HG02759 (cell line): ENCODE measurements around the gene SERGEF.

Experiments used
- ATAC-seq: cut with Tn5 transposase; IDR thresholded peaks from one replicate; pipeline ENCODE4 v1.9.1; 2021; ENCODE audit warnings: mild to moderate bottlenecking, moderate library complexity; ENCODE audit not compliant: unreplicated experiment

SERGEF gene

GRCh38 chr11:18012906-18013781 lies at the start of gene SERGEF:
Gene SERGEF, minus strand, starts transcription at chr11:18013047. Its CDS starts 37 bp downstream, at chr11:18013010.
- ATAC-seq: peak; percentile 96

- ATAC-seq: no peak
Observed at GRCh38 chr11:18061351-18061750, 48.5 kb upstream of the SERGEF start.

GRCh38 chr11:18056561-18057181 lies 43.8 kb upstream of the SERGEF start:
- no peak for ATAC-seq

GRCh38 chr11:18054511-18055103 lies 41.8 kb upstream of the SERGEF start:
- ATAC-seq: no peak

- no peak for ATAC-seq
Observed at GRCh38 chr11:18050848-18051247, 38.0 kb upstream of the SERGEF start.

- ATAC-seq: no peak
Observed at GRCh38 chr11:18046116-18046777, 33.4 kb upstream of the SERGEF start, which contains the start of gene TPH1. Gene TPH1, minus strand, starts transcription at chr11:18046269. Its CDS starts 5,507 bp downstream, at chr11:18040762.

GRCh38 chr11:18036456-18036855 lies 23.6 kb upstream of the SERGEF start:
- ATAC-seq: no peak

- no peak for ATAC-seq
Observed at GRCh38 chr11:18027475-18027874, 14.6 kb upstream of the SERGEF start.

- ATAC-seq: no peak
Observed at GRCh38 chr11:18022419-18022818, 9.6 kb upstream of the SERGEF start.

GRCh38 chr11:18019650-18020049 lies 6.8 kb upstream of the SERGEF start:
- no peak for ATAC-seq

- no peak for ATAC-seq
Observed at GRCh38 chr11:18016789-18017188, 3.9 kb upstream of the SERGEF start.

- ATAC-seq: no peak
Observed at GRCh38 chr11:18014876-18015275, 2.0 kb upstream of the SERGEF start.

- ATAC-seq: no peak
Observed at GRCh38 chr11:18013790-18014507, 1.1 kb upstream of the SERGEF start.

GRCh38 chr11:18012122-18012905 lies 533 bp downstream of the SERGEF start:
- no peak for ATAC-seq

GRCh38 chr11:18011633-18012032 lies 1.2 kb downstream of the SERGEF start:
- ATAC-seq: no peak

- ATAC-seq: no peak
Observed at GRCh38 chr11:18010977-18011586, 1.8 kb downstream of the SERGEF start.

- ATAC-seq: no peak
Observed at GRCh38 chr11:18010121-18010670, 2.7 kb downstream of the SERGEF start.

- ATAC-seq: no peak
Observed at GRCh38 chr11:18005376-18006129, 7.3 kb downstream of the SERGEF start.
